IPS-20b (cell line): ENCODE results near the gene ZBTB12.

Experiments
- H3K27ac ChIP-seq: one replicate; pipeline ENCODE4 v1.5.1; 2013; ENCODE audit warnings: low read length
- H3K27me3 ChIP-seq: 2 replicates; pipeline ENCODE4 v1.6.1; 2013; ENCODE audit warnings: mild to moderate bottlenecking, low read length, inconsistent platforms; ENCODE audit not compliant: insufficient read depth
- H3K36me3 ChIP-seq: 2 replicates; pipeline ENCODE4 v1.6.1; 2013; ENCODE audit warnings: low read depth, mild to moderate bottlenecking, inconsistent platforms, low read length, moderate library complexity; ENCODE audit not compliant: insufficient read depth
- H3K4me1 ChIP-seq: 2 replicates; pipeline ENCODE4 v1.6.1; 2013; ENCODE audit warnings: mild to moderate bottlenecking, control low read depth, inconsistent platforms, low read length, moderate library complexity; ENCODE audit not compliant: insufficient read depth
- H3K4me3 ChIP-seq: 2 replicates; pipeline ENCODE4 v1.5.1; 2013; ENCODE audit warnings: mild to moderate bottlenecking, low read length, inconsistent platforms
- H3K9ac ChIP-seq: 2 replicates; pipeline ENCODE4 v1.6.1; 2013; ENCODE audit warnings: low read depth, mild to moderate bottlenecking, inconsistent platforms, low read length, moderate library complexity
- H3K9me3 ChIP-seq: 2 replicates; pipeline ENCODE4 v1.6.1; 2013; ENCODE audit warnings: mild to moderate bottlenecking, low read depth, low read length, inconsistent platforms; ENCODE audit not compliant: insufficient read depth

The ZBTB12 gene

DNA sequence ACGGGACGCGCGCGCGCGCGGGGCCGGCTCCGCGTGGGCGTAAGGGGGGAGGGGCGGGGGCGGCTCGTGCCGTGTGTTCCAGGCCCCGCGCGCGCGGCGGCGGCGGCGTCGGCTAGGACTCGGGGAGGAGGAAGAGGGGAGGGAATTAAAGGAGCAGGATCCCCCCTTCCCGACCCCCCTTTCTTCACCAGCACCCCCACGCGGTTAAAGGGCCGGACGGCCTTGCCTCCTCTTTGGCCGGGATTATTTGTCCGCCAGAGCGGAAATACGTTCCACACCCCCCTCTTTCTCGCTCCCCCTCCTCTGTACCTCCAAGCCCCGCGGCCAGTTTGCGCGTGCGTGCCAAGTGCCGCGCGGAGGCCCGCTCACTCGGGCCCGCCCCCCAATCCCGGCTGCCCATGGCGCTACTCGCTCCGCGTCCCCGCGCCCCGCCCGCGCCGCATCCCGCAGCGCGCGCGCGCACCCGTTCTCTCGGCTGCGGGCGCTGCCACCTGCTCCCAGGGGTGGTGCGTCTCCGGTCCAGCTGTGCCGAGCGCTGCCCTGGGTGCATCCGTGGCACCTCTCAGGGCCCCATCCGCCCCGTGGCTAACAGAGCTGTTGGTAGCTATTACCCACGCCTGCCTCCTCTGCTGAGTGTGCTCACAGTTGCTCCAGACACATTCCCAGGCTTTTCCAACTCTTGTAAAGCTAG, at the start of gene ZBTB12:
Gene ZBTB12 (minus strand): TSS at position 134 of the 691 bp plus-strand sequence. CDS start 781 bp downstream, outside the sequence.
- Histone ChIP-seq H3K36me3 (peaks cover 7% of the 10 kb centered on the region; the same call in 1 of the 2 replicates), H3K4me1 (peaks cover 8% of the 10 kb centered on the region; the same call in 1 of the 2 replicates), H3K27ac (no peak within 1 kb of the TSS), H3K27me3 (no peaks in the 10 kb centered on the region), H3K4me3 (peak within 1 kb of the TSS; percentile 68), H3K9me3 (no peaks in the 10 kb centered on the region), H3K9ac (peak within 1 kb of the TSS; percentile 74; the same call in 1 of the 2 replicates)

- H3K9ac ChIP-seq, result no peak overlapping the region
- H3K9me3 ChIP-seq, result no peaks in the 10 kb centered on the region
- no peak overlapping the region for H3K4me3 ChIP-seq
- no peaks in the 10 kb centered on the region for H3K4me1 ChIP-seq
- no peak overlapping the region for H3K27ac ChIP-seq
- peaks cover 26% of the 10 kb centered on the region for H3K27me3 ChIP-seq
- H3K36me3 ChIP-seq, result peaks cover 44% of the 10 kb centered on the region
Measured at GRCh38 chr6:31949926-31950548, 48.2 kb upstream of the ZBTB12 start.

GRCh38 chr6:31948753-31949413, 47.0 kb upstream of the ZBTB12 start:
- no peak overlapping the region for H3K9ac ChIP-seq
- H3K27ac ChIP-seq, result no peak overlapping the region
- H3K36me3 ChIP-seq, result peaks cover 32% of the 10 kb centered on the region
- H3K4me1 ChIP-seq, result no peaks in the 10 kb centered on the region
- H3K9me3 ChIP-seq, result no peaks in the 10 kb centered on the region
- H3K4me3 ChIP-seq, result no peak overlapping the region
- peaks cover 31% of the 10 kb centered on the region for H3K27me3 ChIP-seq

DNA sequence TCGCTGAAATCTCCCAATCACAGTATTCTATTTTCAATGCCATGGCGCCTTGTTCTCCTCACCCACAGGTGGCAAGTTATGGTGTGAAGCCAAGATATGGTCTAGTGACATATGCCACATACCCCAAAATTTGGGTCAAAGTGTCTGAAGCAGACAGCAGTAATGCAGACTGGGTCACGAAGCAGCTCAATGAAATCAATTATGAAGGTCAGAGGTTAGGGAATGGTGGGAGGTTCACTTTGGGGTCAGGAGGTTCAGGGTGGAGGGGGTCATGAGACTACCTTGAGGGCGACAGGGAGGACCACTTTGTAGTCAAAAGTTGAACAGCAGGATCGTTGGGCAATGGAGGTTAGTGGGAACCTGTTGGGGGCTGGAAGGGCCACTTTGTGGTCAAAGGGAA, 46.4 kb upstream of the ZBTB12 start:
- Histone ChIP-seq H3K4me1 (no peaks in the 10 kb centered on the region), H3K36me3 (peaks cover 26% of the 10 kb centered on the region), H3K27ac (no peak overlapping the region), H3K9ac (no peak overlapping the region), H3K4me3 (no peak overlapping the region), H3K27me3 (peaks cover 32% of the 10 kb centered on the region), H3K9me3 (no peaks in the 10 kb centered on the region)

- no peak overlapping the region for H3K27ac ChIP-seq
- H3K4me1 ChIP-seq, result no peaks in the 10 kb centered on the region
- no peak overlapping the region for H3K9ac ChIP-seq
- peaks cover 22% of the 10 kb centered on the region for H3K36me3 ChIP-seq
- no peaks in the 10 kb centered on the region for H3K9me3 ChIP-seq
- H3K27me3 ChIP-seq, result peaks cover 37% of the 10 kb centered on the region
- H3K4me3 ChIP-seq, result no peak overlapping the region
Measured at GRCh38 chr6:31947864-31948263, 46.0 kb upstream of the ZBTB12 start.

DNA sequence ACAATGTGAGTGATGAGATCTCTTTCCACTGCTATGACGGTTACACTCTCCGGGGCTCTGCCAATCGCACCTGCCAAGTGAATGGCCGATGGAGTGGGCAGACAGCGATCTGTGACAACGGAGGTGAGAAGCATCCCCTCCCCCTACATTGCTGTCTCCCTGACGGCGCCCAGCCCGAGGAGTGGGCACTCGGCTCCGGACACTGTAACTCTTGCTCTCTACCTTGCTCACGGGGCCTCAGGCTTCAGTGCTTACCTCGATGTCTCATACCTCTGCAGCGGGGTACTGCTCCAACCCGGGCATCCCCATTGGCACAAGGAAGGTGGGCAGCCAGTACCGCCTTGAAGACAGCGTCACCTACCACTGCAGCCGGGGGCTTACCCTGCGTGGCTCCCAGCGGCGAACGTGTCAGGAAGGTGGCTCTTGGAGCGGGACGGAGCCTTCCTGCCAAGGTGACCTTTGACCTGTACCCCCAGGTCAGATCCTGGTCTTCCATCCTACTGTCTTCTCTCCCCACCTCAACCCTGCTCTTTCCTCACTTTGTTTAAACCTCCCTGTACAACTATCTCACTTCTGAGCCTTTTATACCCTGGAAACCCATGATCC, 45.3 kb upstream of the ZBTB12 start:
- no peaks in the 10 kb centered on the region for H3K4me1 ChIP-seq
- no peak overlapping the region for H3K9ac ChIP-seq
- H3K9me3 ChIP-seq, result no peaks in the 10 kb centered on the region
- H3K27me3 ChIP-seq, result peaks cover 42% of the 10 kb centered on the region
- no peak overlapping the region for H3K27ac ChIP-seq
- H3K36me3 ChIP-seq, result peaks cover 15% of the 10 kb centered on the region
- H3K4me3 ChIP-seq, result no peak overlapping the region

DNA sequence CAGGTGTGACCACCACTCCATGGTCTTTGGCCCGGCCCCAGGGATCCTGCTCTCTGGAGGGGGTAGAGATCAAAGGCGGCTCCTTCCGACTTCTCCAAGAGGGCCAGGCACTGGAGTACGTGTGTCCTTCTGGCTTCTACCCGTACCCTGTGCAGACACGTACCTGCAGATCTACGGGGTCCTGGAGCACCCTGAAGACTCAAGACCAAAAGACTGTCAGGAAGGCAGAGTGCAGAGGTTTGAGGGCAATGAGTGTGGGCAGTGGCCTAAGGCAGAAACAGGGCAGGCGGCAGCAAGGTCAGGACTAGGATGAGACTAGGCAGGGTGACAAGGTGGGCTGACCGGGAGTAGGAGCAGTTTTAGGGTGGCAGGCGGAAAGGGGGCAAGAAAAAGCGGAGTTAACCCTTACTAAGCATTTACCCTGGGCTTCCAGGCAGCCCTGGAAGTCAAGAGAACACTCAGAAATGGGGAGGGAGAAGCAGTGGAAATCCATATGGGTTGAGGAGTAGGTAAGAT, 44.5 kb upstream of the ZBTB12 start:
- Histone ChIP-seq H3K36me3 (peaks cover 8% of the 10 kb centered on the region), H3K9ac (no peak overlapping the region), H3K27me3 (peaks cover 42% of the 10 kb centered on the region), H3K9me3 (no peaks in the 10 kb centered on the region), H3K27ac (no peak overlapping the region), H3K4me3 (no peak overlapping the region), H3K4me1 (no peaks in the 10 kb centered on the region)

GRCh38 chr6:31945507-31946369, 43.9 kb upstream of the ZBTB12 start, which contains the start of gene CFB:
Gene CFB (plus strand): TSS chr6:31946095. CDS start chr6:31946222, 127 bp downstream.
- Histone ChIP-seq H3K27me3 (peaks cover 42% of the 10 kb centered on the region), H3K9ac (no peak within 1 kb of the TSS), H3K36me3 (peaks cover under 1% of the 10 kb centered on the region; the same call in 1 of the 2 replicates), H3K4me1 (no peaks in the 10 kb centered on the region), H3K4me3 (no peak within 1 kb of the TSS), H3K9me3 (no peaks in the 10 kb centered on the region), H3K27ac (no peak within 1 kb of the TSS)

GRCh38 chr6:31945154-31945506, 43.2 kb upstream of the ZBTB12 start:
- no peaks in the 10 kb centered on the region for H3K9me3 ChIP-seq
- no peaks in the 10 kb centered on the region for H3K36me3 ChIP-seq
- no peak overlapping the region for H3K9ac ChIP-seq
- H3K27ac ChIP-seq, result no peak overlapping the region
- H3K4me1 ChIP-seq, result no peaks in the 10 kb centered on the region
- H3K27me3 ChIP-seq, result peaks cover 42% of the 10 kb centered on the region
- no peak overlapping the region for H3K4me3 ChIP-seq

- Histone ChIP-seq H3K27ac (no peak overlapping the region), H3K36me3 (no peaks in the 10 kb centered on the region), H3K4me3 (no peak overlapping the region), H3K9ac (no peak overlapping the region), H3K9me3 (no peaks in the 10 kb centered on the region), H3K27me3 (peaks cover 42% of the 10 kb centered on the region), H3K4me1 (no peaks in the 10 kb centered on the region)
Measured at GRCh38 chr6:31943742-31944141, 41.9 kb upstream of the ZBTB12 start.

GRCh38 chr6:31940256-31940664, 38.4 kb upstream of the ZBTB12 start:
- Histone ChIP-seq H3K27me3 (peaks cover 18% of the 10 kb centered on the region), H3K4me1 (no peaks in the 10 kb centered on the region), H3K4me3 (no peak overlapping the region), H3K9me3 (no peaks in the 10 kb centered on the region), H3K36me3 (no peaks in the 10 kb centered on the region), H3K27ac (no peak overlapping the region), H3K9ac (no peak overlapping the region)
